ENCODE results near the gene CEMP1.

CEMP1 gene

GRCh38 chr16:2486645-2487516 lies 44.3 kb downstream of the CEMP1 start:
- no peak for FAIRE-seq
- no peak for DNase-seq (ENCODE audit: low spot score)

DNA sequence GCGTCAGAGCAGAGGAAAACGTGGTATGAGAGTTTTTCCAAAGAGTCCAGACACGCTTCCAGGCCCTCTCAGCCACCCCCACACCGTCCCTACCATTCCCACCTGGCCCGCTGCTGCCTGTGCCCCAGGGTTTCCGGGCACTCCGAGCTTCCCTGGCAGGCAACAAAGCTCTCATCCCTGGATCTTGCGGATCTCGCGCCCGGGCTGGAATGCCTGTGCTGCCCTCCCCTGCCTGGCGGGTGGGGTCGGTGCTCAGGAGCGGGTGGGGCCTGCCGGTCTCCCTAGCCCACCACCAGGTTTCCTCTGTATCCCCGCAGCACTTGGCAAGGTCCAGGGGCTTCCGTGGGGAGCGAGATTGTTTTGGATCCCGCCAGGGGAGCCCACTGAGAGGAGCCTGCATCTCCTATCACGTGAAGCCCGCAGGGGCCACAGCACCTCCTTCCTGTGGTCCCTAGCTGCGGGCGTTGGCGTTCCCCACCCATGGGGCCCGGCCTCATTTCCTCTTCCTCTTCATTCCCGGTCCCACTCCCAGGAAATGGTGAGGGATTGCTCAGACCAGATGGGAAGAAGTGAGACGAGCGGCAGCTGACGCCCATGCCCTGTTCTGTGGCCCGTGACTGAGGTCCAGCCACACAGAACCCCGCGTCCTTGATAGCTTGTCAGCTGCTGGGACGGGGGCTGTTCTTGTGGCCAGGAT lies 45.2 kb downstream of the CEMP1 start:
- FAIRE-seq (no peak), DNase-seq (ENCODE audit: low spot score) (no peak)

DNA sequence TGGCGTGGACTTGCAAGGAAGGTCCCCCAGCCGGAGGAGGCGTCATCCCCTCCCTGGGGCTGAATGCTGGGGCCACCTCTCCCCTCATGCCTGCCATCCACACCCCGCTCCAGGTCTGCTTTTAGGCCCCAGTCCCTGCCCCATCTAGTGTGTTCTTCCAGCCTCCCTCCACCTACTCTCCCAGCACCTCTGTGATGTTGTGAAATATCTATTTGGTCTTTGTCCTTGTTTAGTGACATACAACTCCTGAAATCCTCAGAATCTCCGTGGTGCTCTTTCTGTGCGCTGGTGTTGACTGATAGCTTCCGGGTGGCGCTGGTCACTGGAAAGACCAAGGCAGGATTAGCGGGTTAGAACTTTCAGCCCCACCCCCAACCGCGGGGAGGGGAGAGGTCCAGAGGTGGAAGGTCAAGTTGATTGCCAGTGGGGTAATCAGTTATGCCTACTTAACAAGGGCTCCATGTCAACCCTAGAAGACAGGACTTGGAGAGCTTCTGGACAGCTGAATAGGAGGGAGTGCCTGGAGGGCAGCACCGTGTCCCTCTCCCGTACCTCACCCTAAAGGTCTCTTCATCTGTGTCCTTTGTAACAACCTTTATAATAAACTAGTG lies 46.2 kb downstream of the CEMP1 start:
- no peak for DNase-seq (ENCODE audit: low spot score)

GRCh38 chr16:2483939-2484897 lies 47.0 kb downstream of the CEMP1 start:
- no peak for FAIRE-seq
- no peak for DNase-seq (ENCODE audit: low spot score)

More for the DNA sequence above, 46.2 kb downstream of the CEMP1 start:
- FAIRE-seq = no peak

- FAIRE-seq = no peak
- DNase-seq (ENCODE audit: low spot score) = no peak
Measured at GRCh38 chr16:2482708-2483534, 48.3 kb downstream of the CEMP1 start.

DNA sequence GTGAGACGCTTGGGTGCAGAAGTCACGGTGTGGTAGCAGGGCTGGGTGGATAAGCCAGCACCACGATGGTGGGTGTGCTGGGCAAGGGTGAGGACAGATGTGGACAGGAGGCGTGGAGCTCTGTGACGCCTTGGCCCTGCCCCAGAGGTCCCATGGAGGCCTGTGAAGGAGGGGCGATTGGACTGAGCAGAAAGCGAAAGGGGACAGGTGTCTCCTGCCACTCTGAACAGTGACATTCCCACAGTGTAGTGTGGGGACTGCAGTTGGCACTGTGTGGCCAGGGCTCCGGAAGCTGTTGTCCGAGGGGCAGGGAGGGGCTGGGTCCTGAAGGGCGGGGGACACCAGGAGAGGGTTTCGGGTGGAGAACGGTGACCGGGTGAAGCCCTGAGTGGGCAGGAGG lies 49.0 kb downstream of the CEMP1 start:
- no peak for FAIRE-seq

GRCh38 chr16:2481676-2482075 lies 49.5 kb downstream of the CEMP1 start:
- no peak for DNase-seq (ENCODE audit: low spot score)
- FAIRE-seq = no peak

More for the DNA sequence above, 49.0 kb downstream of the CEMP1 start:
- no peak for DNase-seq (ENCODE audit: low spot score)

DNA sequence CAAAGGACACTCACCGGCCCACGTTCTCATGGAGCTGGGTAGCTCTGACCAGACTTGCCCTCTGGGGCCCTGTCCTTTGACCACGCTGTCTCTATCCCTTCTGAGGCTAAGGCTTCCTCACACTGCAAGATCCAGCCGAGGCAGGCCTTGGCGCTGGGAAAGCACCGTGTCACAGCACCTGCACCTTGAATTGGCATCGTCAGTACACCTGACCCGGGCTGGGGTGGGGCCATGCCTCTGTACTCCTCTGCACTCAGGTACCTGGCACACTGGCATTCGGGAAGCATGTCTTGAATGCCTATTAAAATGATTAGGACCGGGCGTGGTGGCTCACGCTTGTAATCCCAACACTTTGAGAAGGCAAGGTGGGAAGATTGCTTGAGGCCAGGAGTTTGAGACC lies 50.3 kb downstream of the CEMP1 start:
- DNase-seq (ENCODE audit: low spot score) (no peak), FAIRE-seq (no peak)
